Breast epithelium (tissue), 4 donors: ENCODE measurements around the gene SEZ6L. TPM values are rescaled to one million over a fixed set of nuclear protein-coding genes. Genes with fewer than 3 reads are reported as not detected.
A peak's percentile ranks its signal among the peaks of the same experiment; 100 is the strongest.

Experiments
- DNase-seq, 2 donors: peaks; one replicate each; pipeline ENCODE4 v3.0.0-alpha.2; 2019; ENCODE audit warnings: low spot score in 2 of 2
- H3K27ac ChIP-seq, 2 donors: fragments of 200-600 bp; sonication (generic) in 1 of 2; one replicate each; pipeline ENCODE4 v1.5.1; 2016 to 2019; ENCODE audit warnings: mild to moderate bottlenecking in 1 of 2
- H3K27me3 ChIP-seq, 2 donors: fragments of 200-600 bp; sonication (generic) in 1 of 2; one replicate each; pipeline versions ENCODE4 v1.5.1 to v1.6.0; 2017 to 2019; ENCODE audit warnings: control low read depth in 1 of 2, mild to moderate bottlenecking in 1 of 2
- H3K36me3 ChIP-seq: fragments of 200-600 bp; one replicate; pipeline ENCODE4 v1.5.1; 2019
- H3K4me1 ChIP-seq, 2 donors: fragments of 200-600 bp; sonication (generic); one replicate each; pipeline ENCODE4 v1.5.1; 2016 to 2019; ENCODE audit warnings: control low read depth in 1 of 2
- H3K4me3 ChIP-seq, 3 donors: fragments of 200-600 bp; sonication (generic); 1 replicate in 2 of 3; 2 replicates in 1 of 3; pipeline ENCODE4 v1.5.1; 2016 to 2019; ENCODE audit warnings: mild to moderate bottlenecking in 3 of 3, moderate library complexity in 2 of 3
- H3K9me3 ChIP-seq, 2 donors: fragments of 200-600 bp; sonication (generic) in 1 of 2; one replicate each; pipeline ENCODE4 v1.5.1; 2016 to 2019; ENCODE audit warnings: control low read depth in 1 of 2
- CTCF ChIP-seq, 3 donors: fragments of 450-650 bp; IDR thresholded peaks; one replicate each; pipeline ENCODE4 v1.5.1; 2016 to 2017; ENCODE audit warnings: antibody characterized with exemption in 3 of 3, mild to moderate bottlenecking in 3 of 3, moderate library complexity in 3 of 3
- POLR2A ChIP-seq: fragments of 450-650 bp; IDR thresholded peaks from one replicate; pipeline ENCODE4 v1.6.1; 2016; ENCODE audit warnings: antibody characterized with exemption, mild to moderate bottlenecking, moderate library complexity
- POLR2AphosphoS5 ChIP-seq, 3 donors: sonication (generic); formaldehyde crosslinking; IDR thresholded peaks; one replicate each; pipeline ENCODE4 v1.6.1; 2017; ENCODE audit warnings: antibody characterized with exemption in 3 of 3
- intact Hi-C: fragments of 100-400 bp; cut with DNase I; formaldehyde crosslinking; loops from one replicate; pipeline ENCODE4 v1.15.1; 2023; ENCODE audit warnings: low total_unique reads
- total RNA-seq, 3 donors: library from RNA; depleted of rRNA; stranded (reverse); fragments of >200 nt; gene quantifications; one replicate each; pipeline ENCODE4 v1.1.0, GENCODE V29; 2016

SEZ6L gene
- total RNA-seq, 3 donors from 2014 or later = under 0.01 to 0.16 (median 0.15) TPM

GRCh38 chr22:26164174-26164573 lies 5.1 kb upstream of the SEZ6L start:
- no peaks in the 10 kb centered on the region for H3K4me1 ChIP-seq
- H3K9me3 ChIP-seq = no peaks in the 10 kb centered on the region
- H3K36me3 ChIP-seq = no peaks in the 10 kb centered on the region
- no peak for TF ChIP-seq CTCF (IDR thresholded peaks at IDR 0.05)
- TF ChIP-seq POLR2AphosphoS5 (IDR thresholded peaks at IDR 0.05) = no peak
- no peak for TF ChIP-seq POLR2A
- no peak for DNase-seq
- intact Hi-C loops = no loop called here
- H3K4me3 ChIP-seq = no peak overlapping the region
- H3K27ac ChIP-seq = no peak overlapping the region
- H3K27me3 ChIP-seq = peaks cover 0 to 50% of the 10 kb centered on the region in 2 donors

DNA sequence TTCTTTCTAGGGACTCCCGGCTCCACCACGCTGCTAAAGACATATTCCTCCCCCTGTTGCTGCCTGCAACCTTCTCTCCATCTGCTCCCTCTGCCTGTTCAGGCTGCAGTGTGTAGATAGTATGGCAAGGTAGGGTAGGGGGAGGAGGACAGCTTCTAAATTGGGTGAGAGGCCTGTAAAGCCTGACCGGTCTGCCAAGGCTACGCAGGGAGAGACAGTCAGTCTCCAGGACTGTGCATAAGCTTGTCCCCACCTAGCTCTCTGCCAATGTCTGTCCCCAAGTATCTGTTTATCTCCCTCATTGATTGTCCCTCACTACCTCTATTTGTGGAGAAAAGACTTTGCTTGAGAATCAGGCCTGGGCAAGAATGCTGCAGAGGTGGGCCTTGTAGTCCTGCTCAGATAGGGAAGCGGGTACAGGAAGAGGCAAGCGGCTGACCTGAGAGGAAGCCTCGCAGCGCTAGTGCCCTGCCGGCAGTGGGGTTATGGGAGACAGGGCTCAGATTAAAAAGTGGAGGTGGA lies 871 bp upstream of the SEZ6L start:
- DNase-seq = no peak
- Histone ChIP-seq H3K9me3 (no peaks in the 10 kb centered on the region), H3K27me3 (peaks cover 4 to 65% of the 10 kb centered on the region in 2 donors), H3K27ac (no peak overlapping the region), H3K36me3 (no peaks in the 10 kb centered on the region), H3K4me3 (no peak overlapping the region), H3K4me1 (peaks cover 0 to 5% of the 10 kb centered on the region in 2 donors)
- no peak for TF ChIP-seq CTCF (IDR thresholded peaks at IDR 0.05)
- no peak for TF ChIP-seq POLR2AphosphoS5 (IDR thresholded peaks at IDR 0.05)
- TF ChIP-seq POLR2A = no peak
- intact Hi-C loops = no loop called here

DNA sequence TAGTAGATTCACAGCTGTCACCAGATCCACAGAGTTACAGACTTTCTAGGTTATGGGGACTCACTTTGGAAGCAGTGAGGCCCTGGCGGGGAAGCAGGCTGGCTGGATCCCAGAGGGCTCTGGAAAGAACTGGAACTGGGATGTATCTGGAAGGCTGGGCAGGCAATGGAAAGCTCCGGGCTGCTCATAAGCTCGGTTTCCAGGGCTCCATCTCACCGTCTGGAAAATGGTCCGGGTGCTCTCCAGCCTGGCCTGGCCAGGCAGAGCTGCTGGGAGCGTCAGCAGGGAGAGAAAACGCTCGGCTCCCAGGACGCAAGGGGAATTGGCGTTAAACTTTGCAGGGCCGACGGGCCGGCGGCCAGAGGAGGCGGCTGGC lies 335 bp upstream of the SEZ6L start:
- intact Hi-C loops = no loop called here
- Histone ChIP-seq H3K4me1 (peaks cover 0 to 5% of the 10 kb centered on the region in 2 donors), H3K4me3 (peak overlapping the region; percentile 40 to 58 (median 51)), H3K27me3 (peaks cover 4 to 65% of the 10 kb centered on the region in 2 donors), H3K36me3 (no peaks in the 10 kb centered on the region), H3K27ac (no peak overlapping the region), H3K9me3 (no peaks in the 10 kb centered on the region)
- no peak for TF ChIP-seq POLR2AphosphoS5 (IDR thresholded peaks at IDR 0.05)
- TF ChIP-seq POLR2A = no peak
- no peak for TF ChIP-seq CTCF (IDR thresholded peaks at IDR 0.05)
- DNase-seq = no peak

GRCh38 chr22:26170112-26170492 lies 840 bp downstream of the SEZ6L start:
- no peak for DNase-seq
- intact Hi-C loops = no loop called here
- Histone ChIP-seq H3K36me3 (no peaks in the 10 kb centered on the region), H3K4me3 (peak overlapping the region; percentile 40 to 58 (median 51)), H3K9me3 (no peaks in the 10 kb centered on the region), H3K27me3 (peaks cover 4 to 60% of the 10 kb centered on the region in 2 donors), H3K4me1 (peaks cover 0 to 5% of the 10 kb centered on the region in 2 donors), H3K27ac (no peak overlapping the region)
- TF ChIP-seq POLR2A (no peak), POLR2AphosphoS5 (IDR thresholded peaks at IDR 0.05) (no peak), CTCF (IDR thresholded peaks at IDR 0.05) (no peak)

- DNase-seq = no peak
- Histone ChIP-seq H3K4me3 (no peak overlapping the region), H3K9me3 (no peaks in the 10 kb centered on the region), H3K27ac (no peak overlapping the region), H3K4me1 (peaks cover 0 to 5% of the 10 kb centered on the region in 2 donors), H3K27me3 (peaks cover 4 to 51% of the 10 kb centered on the region in 2 donors), H3K36me3 (no peaks in the 10 kb centered on the region)
- intact Hi-C loops = no loop called here
- no peak for TF ChIP-seq POLR2A
- TF ChIP-seq CTCF (IDR thresholded peaks at IDR 0.05) = no peak
- no peak for TF ChIP-seq POLR2AphosphoS5 (IDR thresholded peaks at IDR 0.05)
Measured at GRCh38 chr22:26170795-26171580, 1.7 kb downstream of the SEZ6L start.
